Neural cell (in vitro differentiated cells): ENCODE results near the gene SYDE2. TPM values are rescaled to one million over a fixed set of nuclear protein-coding genes. Genes with fewer than 3 reads are reported as not detected.

ENCODE experiments used
- H2AFZ ChIP-seq: fragments of 200-600, 300-800 bp; sonication (generic), shearing (Covaris generic); 2 replicates; pipeline ENCODE4 v1.6.0; 2014; ENCODE audit warnings: low read depth, mild to moderate bottlenecking, antibody characterized with exemption, low read length, moderate library complexity
- H3F3A ChIP-seq: fragments of 200-600 bp; shearing (Covaris generic); 2 replicates; pipeline ENCODE4 v1.6.1; 2016; ENCODE audit warnings: mild to moderate bottlenecking, moderate library complexity, mixed read lengths, antibody characterized with exemption, low read length; ENCODE audit not compliant: insufficient read depth, poor library complexity, severe bottlenecking
- H3K27ac ChIP-seq: fragments of 200-600, 300-800 bp; sonication (generic), shearing (Covaris generic); 2 replicates; pipeline ENCODE4 v1.5.1; 2014; ENCODE audit warnings: mild to moderate bottlenecking, low read length, moderate library complexity
- H3K27me3 ChIP-seq: fragments of 300-800, 200-600 bp; sonication (generic), shearing (Covaris generic); 2 replicates; pipeline ENCODE4 v1.6.0; 2014; ENCODE audit warnings: mild to moderate bottlenecking, low read depth, low read length, moderate library complexity; ENCODE audit not compliant: insufficient read depth
- H3K36me3 ChIP-seq: fragments of 300-800, 200-600 bp; sonication (generic), shearing (Covaris generic); 2 replicates; pipeline ENCODE4 v1.5.1; 2014; ENCODE audit warnings: mild to moderate bottlenecking, antibody characterized with exemption, low read length, moderate library complexity; ENCODE audit not compliant: insufficient read depth
- H3K4me2 ChIP-seq: fragments of 300-800, 200-600 bp; sonication (generic), shearing (Covaris generic); 2 replicates; pipeline ENCODE4 v1.6.0; 2014; ENCODE audit warnings: mild to moderate bottlenecking, low read length
- H3K4me3 ChIP-seq: fragments of 300-800, 200-600 bp; sonication (generic), shearing (Covaris generic); 2 replicates; pipeline ENCODE4 v1.5.1; 2014; ENCODE audit warnings: mild to moderate bottlenecking, low read length, moderate library complexity
- H3K79me2 ChIP-seq: fragments of 200-600 bp; shearing (Covaris generic); replicated peaks from 2 replicates; pipeline ENCODE4 v1.6.0; 2014; ENCODE audit warnings: mild to moderate bottlenecking, low read length, moderate library complexity; ENCODE audit not compliant: insufficient read depth
- H3K9ac ChIP-seq: fragments of 300-800, 200-600 bp; sonication (generic), shearing (Covaris generic); 2 replicates; pipeline ENCODE4 v1.6.1; 2016; ENCODE audit warnings: mild to moderate bottlenecking, low read length, mixed read lengths
- H3K9me2 ChIP-seq: fragments of 200-600 bp; shearing (Covaris generic); 2 replicates; pipeline ENCODE4 v1.6.1; 2016; ENCODE audit warnings: mild to moderate bottlenecking, low read length, mixed read lengths; ENCODE audit not compliant: insufficient read depth
- H3K9me3 ChIP-seq: fragments of 200-600, 300-800 bp; sonication (generic), shearing (Covaris generic); 2 replicates; pipeline ENCODE4 v1.6.1; 2016; ENCODE audit warnings: mild to moderate bottlenecking, mixed run types, low read length, moderate library complexity, mixed read lengths
- H4K20me1 ChIP-seq: fragments of 200-600 bp; shearing (Covaris generic); 2 replicates; pipeline ENCODE4 v1.6.1; 2016; ENCODE audit warnings: mild to moderate bottlenecking, mixed run types; ENCODE audit not compliant: insufficient read depth
- CTCF ChIP-seq: fragments of 450-650 bp; IDR thresholded peaks from 2 replicates; pipeline ENCODE4 v1.5.1; 2014; ENCODE audit warnings: antibody characterized with exemption, mild to moderate bottlenecking, moderate library complexity; ENCODE audit not compliant: poor library complexity, severe bottlenecking
- EP300 ChIP-seq: fragments of 450-650 bp; conservative IDR thresholded peaks from 2 replicates; pipeline ENCODE4 v1.6.1; 2014; ENCODE audit warnings: antibody characterized with exemption, mild to moderate bottlenecking, moderate library complexity; ENCODE audit not compliant: poor library complexity, severe bottlenecking
- EZH2 ChIP-seq: fragments of 200-600, 300-800 bp; shearing (Covaris generic), sonication (generic); IDR thresholded peaks from 2 replicates; pipeline ENCODE4 v1.6.1; 2014; ENCODE audit warnings: antibody characterized with exemption, low read length, borderline replicate concordance, mild to moderate bottlenecking; ENCODE audit not compliant: insufficient read depth, poor library complexity, severe bottlenecking
- MXI1 ChIP-seq: fragments of 450-650 bp; conservative IDR thresholded peaks from 2 replicates; pipeline ENCODE4 v1.6.1; 2014; ENCODE audit warnings: antibody characterized with exemption, mild to moderate bottlenecking; ENCODE audit not compliant: poor library complexity, severe bottlenecking
- POLR2AphosphoS5 ChIP-seq: IDR thresholded peaks from 2 replicates; pipeline ENCODE4 v1.6.1; 2012
- RAD21 ChIP-seq: fragments of 450-650 bp; conservative IDR thresholded peaks from 2 replicates; pipeline ENCODE4 v1.6.1; 2014; ENCODE audit warnings: antibody characterized with exemption, mild to moderate bottlenecking, moderate library complexity
- REST ChIP-seq: IDR thresholded peaks from 2 replicates; pipeline ENCODE4 v1.6.1; 2012; ENCODE audit warnings: borderline replicate concordance
- SMC3 ChIP-seq: fragments of 450-650 bp; conservative IDR thresholded peaks from 2 replicates; pipeline ENCODE4 v1.6.1; 2014; ENCODE audit warnings: antibody characterized with exemption, mild to moderate bottlenecking, moderate library complexity; ENCODE audit not compliant: poor library complexity
- TAF1 ChIP-seq: IDR thresholded peaks from 2 replicates; pipeline ENCODE4 v1.6.1; 2012; ENCODE audit warnings: low read depth
- polyA plus RNA-seq: library from polyadenylated mRNA; depleted of rRNA; stranded (reverse); fragments of >200 nt; gene quantifications from 2 replicates; pipeline ENCODE4 v1.2.3, GENCODE V29; 2014

Gene SYDE2
- polyA plus RNA-seq, 1 donor from 2014 or later, result 0.66 TPM

DNA sequence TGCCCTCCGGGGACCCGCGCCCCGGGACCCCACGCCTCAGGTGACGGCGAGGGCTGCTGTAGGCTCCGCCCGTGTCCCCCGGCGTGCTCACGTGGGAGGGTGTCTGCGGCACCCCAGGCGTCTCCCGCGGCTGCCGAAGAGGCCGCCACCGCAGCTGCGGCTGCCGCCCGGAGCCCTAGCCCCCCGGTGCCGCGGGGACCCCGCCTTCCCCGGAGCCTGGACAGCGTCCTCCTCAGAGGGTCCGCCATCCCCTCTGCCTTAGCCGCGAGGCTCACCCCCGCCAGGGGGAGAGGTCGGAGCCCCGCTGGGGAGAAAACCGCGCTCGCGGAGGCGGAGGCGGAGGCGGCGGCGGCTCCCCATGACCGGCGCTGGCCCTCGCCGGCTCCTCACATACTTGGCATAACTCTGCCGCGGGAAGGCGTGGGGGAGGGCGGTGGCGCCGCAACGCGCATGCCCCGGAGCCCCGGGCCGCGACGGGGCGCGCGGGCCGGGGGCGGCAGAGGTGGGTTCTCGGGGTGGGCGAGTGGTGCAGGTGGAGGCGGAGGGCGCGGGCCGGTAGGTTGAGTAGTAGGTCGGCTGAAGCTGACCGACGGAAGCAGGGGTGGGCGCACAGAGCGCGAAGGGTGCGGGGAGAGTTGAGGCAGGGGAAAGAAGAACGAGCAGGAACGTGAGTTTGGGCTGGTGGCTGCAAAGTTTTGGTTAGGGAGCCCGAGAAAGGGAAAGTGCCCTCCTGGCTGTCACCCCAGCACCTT, 700 bp upstream of the SYDE2 start:
- Histone ChIP-seq H3K4me3 (peak overlapping the region; percentile 85), H3F3A (no peaks in the 10 kb centered on the region), H2AFZ (peak overlapping the region; percentile 42), H3K27ac (no peak overlapping the region), H3K4me2 (peak overlapping the region; percentile 46), H4K20me1 (no peaks in the 10 kb centered on the region), H3K79me2 (peaks cover 4% of the 10 kb centered on the region), H3K9me2 (no peaks in the 10 kb centered on the region), H3K9me3 (no peaks in the 10 kb centered on the region), H3K36me3 (no peaks in the 10 kb centered on the region), H3K9ac (peak overlapping the region; percentile 63), H3K27me3 (peaks cover 14% of the 10 kb centered on the region)
- TF ChIP-seq REST (no peak), SMC3 (peak; percentile 13), POLR2AphosphoS5 (no peak), TAF1 (no peak), EP300 (no peak), CTCF (peak; percentile 14), MXI1 (peak; percentile 37), RAD21 (no peak), EZH2 (no peak)

GRCh38 chr1:85199667-85200462, 951 bp downstream of the SYDE2 start:
- H3K36me3 ChIP-seq, result no peaks in the 10 kb centered on the region
- peak overlapping the region; percentile 63 for H3K9ac ChIP-seq
- H3K27me3 ChIP-seq, result peaks cover 14% of the 10 kb centered on the region
- H3K79me2 ChIP-seq, result peaks cover 4% of the 10 kb centered on the region
- H3K27ac ChIP-seq, result no peak overlapping the region
- no peaks in the 10 kb centered on the region for H4K20me1 ChIP-seq
- TF ChIP-seq EP300 (no peak), EZH2 (no peak), CTCF (no peak), SMC3 (no peak), POLR2AphosphoS5 (no peak), REST (no peak), TAF1 (no peak), MXI1 (no peak), RAD21 (no peak)
- no peaks in the 10 kb centered on the region for H3F3A ChIP-seq
- H3K4me3 ChIP-seq, result peak overlapping the region; percentile 85
- peak overlapping the region; percentile 43 for H3K4me2 ChIP-seq
- H3K9me3 ChIP-seq, result no peaks in the 10 kb centered on the region
- peak overlapping the region; percentile 10 for H2AFZ ChIP-seq
- no peaks in the 10 kb centered on the region for H3K9me2 ChIP-seq
